Adipose tissue (tissue), 3 donors: Measurements from ENCODE around the gene WDCP. TPM values are rescaled to one million over a fixed set of nuclear protein-coding genes. Genes with fewer than 3 reads are reported as not detected.
"Not testable (repeated sequence)": the region's sequence is repeated elsewhere in the genome, so short reads cannot be mapped to it uniquely, and the experiment has no call there.

ENCODE experiments used
- H3K27ac ChIP-seq: one replicate; pipeline ENCODE4 v1.5.1; 2013; ENCODE audit warnings: low read depth, low read length
- WGBS, 3 donors: extraction: QIAGEN DNeasy Blood & Tissue Kit; methylation state at CpG; one replicate each; pipeline ENCODE4 v1.1.7; 2013; 5-methylcytosine and 5-hydroxymethylcytosine counted together
- polyA plus RNA-seq, 3 donors: library from polyadenylated mRNA; stranded (reverse); fragments of 200-250 nt; gene quantifications; one replicate each; pipeline ENCODE4 v1.2.3, GENCODE V29; 2013
- donor health status: healthy with polysubstance abuse.
- donor health status: Bipolar disorder and iron deficiency.
- donor health status: healthy.

WDCP gene, protein sequence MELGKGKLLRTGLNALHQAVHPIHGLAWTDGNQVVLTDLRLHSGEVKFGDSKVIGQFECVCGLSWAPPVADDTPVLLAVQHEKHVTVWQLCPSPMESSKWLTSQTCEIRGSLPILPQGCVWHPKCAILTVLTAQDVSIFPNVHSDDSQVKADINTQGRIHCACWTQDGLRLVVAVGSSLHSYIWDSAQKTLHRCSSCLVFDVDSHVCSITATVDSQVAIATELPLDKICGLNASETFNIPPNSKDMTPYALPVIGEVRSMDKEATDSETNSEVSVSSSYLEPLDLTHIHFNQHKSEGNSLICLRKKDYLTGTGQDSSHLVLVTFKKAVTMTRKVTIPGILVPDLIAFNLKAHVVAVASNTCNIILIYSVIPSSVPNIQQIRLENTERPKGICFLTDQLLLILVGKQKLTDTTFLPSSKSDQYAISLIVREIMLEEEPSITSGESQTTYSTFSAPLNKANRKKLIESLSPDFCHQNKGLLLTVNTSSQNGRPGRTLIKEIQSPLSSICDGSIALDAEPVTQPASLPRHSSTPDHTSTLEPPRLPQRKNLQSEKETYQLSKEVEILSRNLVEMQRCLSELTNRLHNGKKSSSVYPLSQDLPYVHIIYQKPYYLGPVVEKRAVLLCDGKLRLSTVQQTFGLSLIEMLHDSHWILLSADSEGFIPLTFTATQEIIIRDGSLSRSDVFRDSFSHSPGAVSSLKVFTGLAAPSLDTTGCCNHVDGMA
- 1 to 10 TPM; 1.9 to 2.0 (median 1.9) TPM for polyA plus RNA-seq

DNA sequence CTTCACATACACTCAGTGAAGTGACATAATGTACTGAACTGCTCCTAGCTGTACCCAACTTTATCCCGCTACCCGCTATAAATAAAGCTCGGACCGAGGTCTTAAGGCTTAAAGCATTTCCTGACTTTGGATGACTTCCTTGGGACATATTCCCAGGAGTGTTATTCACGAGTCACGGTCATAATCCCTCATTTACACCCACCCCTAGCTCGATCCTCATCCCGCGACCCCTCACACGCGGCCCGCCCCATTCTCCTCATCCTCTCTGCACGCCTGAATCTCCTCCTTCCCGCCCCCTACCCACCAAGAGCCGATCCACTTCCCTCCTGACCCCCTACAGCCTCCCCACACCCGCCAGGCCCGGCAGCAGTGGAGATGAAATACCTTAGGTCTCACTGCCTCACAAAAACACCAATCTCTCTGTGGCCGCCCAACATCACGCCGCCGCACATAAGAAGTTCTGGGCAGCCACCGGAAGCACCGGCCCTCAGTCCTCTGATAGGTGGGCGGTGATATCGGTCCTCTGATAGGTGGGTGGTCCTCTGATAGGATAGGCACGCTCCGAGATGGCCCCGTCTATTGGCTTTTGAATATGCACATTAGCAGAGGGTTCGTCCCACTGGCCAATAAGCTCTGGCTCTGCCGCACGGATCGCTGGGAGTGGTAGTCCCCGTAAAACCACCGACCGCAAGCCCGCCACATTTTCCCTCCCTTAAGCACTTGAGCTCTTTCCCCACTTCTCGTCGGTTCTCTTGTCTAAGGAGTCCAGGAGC, at the start of gene WDCP:
Gene WDCP, minus strand, starts transcription at position 462 of the 773 bp plus-strand sequence. CDS start 7,897 bp downstream, outside the sequence.
- WGBS, 3 donors = 0 to 1% (median 1%) methylated on average over 38 of the region's 38 CpGs
- no peak within 1 kb of the TSS for H3K27ac ChIP-seq

DNA sequence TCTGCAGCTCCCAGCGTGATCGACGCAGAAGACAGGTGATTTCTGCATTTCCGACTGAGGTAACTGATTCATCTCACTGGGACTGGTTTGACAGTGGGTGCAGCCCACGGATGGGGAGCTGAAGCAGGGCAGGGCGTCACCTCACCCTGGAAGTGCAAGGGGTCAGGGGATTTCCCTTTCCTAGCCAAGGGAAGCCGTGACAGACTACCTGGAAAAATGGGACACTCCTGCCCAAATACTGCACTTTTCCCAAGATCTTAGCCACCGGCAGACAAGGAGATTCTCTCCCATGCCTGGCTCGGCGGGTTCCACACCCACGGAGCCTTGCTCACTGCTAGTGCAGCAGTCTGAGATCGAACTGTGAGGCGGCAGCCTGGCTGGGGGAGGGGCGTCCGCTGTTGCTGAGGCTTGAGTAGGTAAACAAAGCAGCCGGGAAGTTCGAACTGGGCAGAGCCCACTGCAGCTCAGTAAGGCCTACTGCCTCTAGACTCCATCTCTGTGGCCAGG, 48.0 kb upstream of the WDCP start:
- 60 to 86% (median 80%) methylated on average over 17 of the region's 17 CpGs for WGBS, 3 donors
- H3K27ac ChIP-seq = not testable (repeated sequence)

DNA sequence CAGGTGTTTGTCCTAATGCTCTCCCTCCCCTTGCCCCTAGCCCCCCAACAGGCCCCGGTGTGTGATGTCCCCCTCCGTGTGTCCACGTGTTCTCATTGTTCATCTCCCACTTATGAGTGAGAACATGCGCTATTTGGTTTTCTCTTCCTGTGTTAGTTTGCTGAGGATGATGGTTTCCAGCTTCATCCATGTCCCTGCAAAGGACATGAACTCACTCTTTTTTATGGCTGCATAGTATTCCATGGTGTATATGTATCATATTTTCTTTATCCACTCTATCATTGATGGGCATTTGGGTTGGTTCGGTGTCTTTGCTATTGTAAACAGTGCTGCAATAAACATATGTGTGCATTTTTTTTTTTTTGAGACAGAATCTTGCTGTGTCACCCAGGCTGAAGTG, 46.1 kb upstream of the WDCP start:
- H3K27ac ChIP-seq = not testable (repeated sequence)
- 95 to 99% (median 98%) methylated on average over 5 of the region's 5 CpGs for WGBS, 3 donors

DNA sequence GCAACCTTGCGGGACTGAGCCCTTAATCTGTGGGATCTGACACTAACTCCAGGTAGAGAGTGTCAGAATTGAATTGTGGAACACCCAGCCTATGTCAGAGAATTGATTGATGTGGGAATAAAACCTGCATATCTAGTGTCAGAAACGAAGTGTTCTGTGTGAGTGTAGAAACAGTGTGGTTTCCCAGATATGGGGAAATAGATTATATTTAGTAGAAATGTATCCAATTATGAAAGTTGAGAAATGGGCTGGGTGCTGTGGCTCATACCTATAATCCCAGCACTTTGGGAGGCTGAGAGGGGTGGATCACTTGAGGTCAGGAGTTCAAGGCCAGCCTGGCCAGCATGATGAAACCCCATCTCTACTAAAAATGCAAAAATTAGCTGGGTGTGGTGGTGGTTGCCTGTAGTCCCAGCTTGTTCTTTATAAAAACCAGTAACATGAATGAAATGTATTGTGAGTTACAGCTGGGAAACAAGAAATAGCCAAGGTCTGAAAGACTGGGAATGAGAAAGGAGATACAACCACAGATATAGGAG, 41.7 kb upstream of the WDCP start:
- WGBS, 3 donors = 37 to 81% (median 60%) methylated on average over 2 of the region's 2 CpGs
- no peak overlapping the region for H3K27ac ChIP-seq

GRCh38 chr2:24087032-24087431, 39.8 kb upstream of the WDCP start:
- WGBS, 3 donors = 78 to 88% (median 85%) methylated on average over 3 of the region's 3 CpGs
- H3K27ac ChIP-seq = no peak overlapping the region

GRCh38 chr2:24086241-24086640, 39.0 kb upstream of the WDCP start:
- WGBS, 3 donors = 80 to 96% (median 93%) methylated on average over 1 of the region's 1 CpG
- H3K27ac ChIP-seq = no peak overlapping the region

DNA sequence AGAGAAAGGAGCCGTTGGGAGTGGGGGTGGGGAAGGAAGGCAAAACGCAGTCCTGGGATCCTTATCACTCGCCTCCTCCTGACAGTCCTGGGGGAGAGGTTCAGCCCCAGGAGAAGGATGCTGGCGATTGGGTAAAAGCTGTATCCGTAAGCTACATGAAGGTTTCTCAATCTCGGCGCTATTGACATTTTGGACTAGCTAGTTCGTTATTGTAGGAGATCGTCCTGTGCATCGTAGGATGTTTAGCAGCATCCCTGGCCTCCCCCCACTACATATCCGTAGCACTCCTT, 38.0 kb upstream of the WDCP start:
- no peak overlapping the region for H3K27ac ChIP-seq
- WGBS, 3 donors = 6 to 18% (median 17%) methylated on average over 11 of the region's 11 CpGs

DNA sequence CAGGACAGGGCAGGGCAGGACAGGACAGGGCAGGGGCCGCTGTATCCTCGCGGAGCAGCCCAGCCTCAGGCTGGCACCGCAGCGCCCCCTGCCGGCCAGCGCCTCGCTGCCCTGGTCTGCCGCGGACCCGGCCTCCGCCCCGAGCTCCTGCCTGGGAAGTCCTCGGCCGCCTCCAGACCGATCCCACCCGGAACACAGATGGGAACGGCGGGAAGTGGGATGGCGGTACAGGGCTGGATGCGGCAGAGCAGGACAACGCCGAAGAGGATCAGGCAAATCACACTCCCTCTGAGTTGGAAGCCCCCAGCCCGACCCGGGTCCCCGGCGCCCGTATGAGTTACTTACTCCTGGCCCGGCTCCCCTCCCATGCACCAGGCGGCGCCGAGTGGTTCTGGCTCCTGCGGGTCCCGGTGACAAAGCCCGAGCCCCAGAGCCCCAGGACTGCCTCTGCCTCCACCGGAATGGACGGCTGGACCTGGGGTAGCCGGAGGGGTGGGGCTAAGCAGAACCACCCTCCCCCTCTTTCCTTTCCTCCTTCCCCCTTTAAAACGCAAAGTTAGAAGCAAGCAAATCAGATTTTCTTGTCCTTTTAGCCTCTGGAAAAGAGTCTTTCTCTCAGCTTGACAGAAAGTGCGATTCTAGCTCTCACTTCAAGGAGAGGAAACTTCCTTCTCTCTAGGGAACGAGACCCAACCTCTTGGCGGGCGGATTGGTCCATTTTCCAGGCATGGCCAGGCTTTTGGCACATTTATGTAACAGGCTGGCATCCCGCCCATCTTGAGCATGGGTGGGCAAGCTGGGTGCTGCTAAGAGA, 37.4 kb upstream of the WDCP start, which contains the start of gene TP53I3:
Gene TP53I3, minus strand, starts transcription at position 449 of the 814 bp plus-strand sequence. CDS start 508 bp downstream, outside the sequence.
- WGBS, 3 donors = 0 to 1% (median 1%) methylated on average over 41 to 44 of the region's 44 CpGs
- H3K27ac ChIP-seq = peak within 1 kb of the TSS; percentile 47

DNA sequence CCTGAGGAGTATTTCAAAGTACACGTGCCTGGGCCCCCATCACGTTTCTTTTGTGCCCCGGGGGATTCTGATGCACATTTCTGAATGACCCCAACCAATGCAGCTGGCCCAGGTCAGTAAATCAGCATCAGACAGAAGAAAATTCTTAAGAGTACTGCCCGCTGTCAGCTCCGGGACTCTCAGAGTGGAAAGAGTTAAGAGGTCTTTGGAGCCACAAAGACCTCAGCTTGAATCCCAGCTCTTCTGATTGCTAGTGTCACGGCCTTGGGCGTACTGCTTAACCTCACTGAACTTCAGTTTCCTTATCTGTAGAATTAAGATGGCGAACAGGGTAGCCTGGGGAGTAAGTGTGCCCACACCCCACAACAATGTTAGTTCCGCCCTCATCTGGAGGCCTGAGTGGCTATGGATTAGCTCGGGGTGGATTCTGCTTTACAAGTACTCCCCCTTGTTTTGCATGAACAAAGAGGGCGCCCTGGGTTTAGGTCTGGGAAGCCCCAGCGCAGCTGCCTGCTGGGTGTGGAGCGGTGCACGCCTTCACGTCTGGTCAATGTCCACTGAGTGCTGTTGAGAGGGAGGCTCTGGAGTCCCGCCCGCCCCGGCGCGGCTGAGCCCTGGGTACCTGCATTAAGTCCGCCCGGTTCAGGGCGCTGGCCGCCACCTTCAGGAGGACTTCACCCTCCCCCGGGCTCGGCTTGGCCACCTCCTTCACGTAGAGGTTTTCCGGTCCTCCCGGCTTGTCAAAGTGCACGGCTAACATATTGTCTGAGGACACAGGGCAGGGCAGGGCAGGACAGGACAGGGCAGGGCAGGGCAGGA, 36.6 kb upstream of the WDCP start:
- 5 to 9% (median 8%) methylated on average over 30 of the region's 30 CpGs for WGBS, 3 donors
- H3K27ac ChIP-seq = peak overlapping the region; percentile 30

- H3K27ac ChIP-seq = no peak overlapping the region
- WGBS, 3 donors = 79 to 85% (median 82%) methylated on average over 8 of the region's 8 CpGs
Measured at GRCh38 chr2:24082787-24083566, 35.8 kb upstream of the WDCP start.

GRCh38 chr2:24080701-24081100, 33.5 kb upstream of the WDCP start:
- 59 to 76% (median 66%) methylated on average over 2 of the region's 2 CpGs for WGBS, 3 donors
- H3K27ac ChIP-seq = no peak overlapping the region

DNA sequence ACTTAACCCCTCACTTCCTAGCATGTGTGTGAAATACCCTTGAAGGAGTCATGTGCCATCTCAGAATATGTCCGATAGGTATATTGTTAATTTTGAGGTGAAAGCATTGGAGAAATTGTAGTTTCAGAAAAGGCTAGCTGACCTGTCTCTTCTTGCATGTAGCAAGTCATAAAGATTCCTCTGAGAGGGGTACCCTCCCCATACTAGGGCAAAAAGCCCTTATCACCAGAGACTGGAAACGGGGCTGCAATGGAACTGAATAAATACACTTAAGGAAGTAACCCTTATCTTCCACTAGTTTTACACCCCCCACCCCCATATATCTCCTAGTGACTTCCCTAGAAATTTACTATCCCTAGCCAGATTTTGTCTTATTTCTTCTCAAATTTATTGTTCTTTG, 30.7 kb upstream of the WDCP start:
- no peak overlapping the region for H3K27ac ChIP-seq
- WGBS, 3 donors = 39 to 76% (median 65%) methylated on average over 2 of the region's 2 CpGs

DNA sequence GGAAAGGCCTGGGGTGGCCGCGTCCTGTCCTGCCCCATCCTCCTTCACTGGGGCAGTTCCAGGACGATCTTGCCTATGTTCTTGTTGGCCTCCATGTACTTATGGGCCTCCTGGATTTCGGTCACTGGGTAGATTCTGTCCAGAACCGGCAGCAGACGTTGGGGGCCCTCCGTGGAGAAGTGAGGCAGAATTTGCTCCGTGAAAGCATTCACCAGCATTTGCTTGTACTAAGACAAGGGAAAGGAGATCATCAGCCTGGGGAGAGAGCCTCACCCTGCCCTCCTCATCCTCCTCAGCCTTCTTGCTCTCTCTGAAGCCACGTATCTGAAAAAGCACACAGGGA, 30.3 kb upstream of the WDCP start:
- no peak overlapping the region for H3K27ac ChIP-seq
- 6 to 14% (median 6%) methylated on average over 9 of the region's 9 CpGs for WGBS, 3 donors

DNA sequence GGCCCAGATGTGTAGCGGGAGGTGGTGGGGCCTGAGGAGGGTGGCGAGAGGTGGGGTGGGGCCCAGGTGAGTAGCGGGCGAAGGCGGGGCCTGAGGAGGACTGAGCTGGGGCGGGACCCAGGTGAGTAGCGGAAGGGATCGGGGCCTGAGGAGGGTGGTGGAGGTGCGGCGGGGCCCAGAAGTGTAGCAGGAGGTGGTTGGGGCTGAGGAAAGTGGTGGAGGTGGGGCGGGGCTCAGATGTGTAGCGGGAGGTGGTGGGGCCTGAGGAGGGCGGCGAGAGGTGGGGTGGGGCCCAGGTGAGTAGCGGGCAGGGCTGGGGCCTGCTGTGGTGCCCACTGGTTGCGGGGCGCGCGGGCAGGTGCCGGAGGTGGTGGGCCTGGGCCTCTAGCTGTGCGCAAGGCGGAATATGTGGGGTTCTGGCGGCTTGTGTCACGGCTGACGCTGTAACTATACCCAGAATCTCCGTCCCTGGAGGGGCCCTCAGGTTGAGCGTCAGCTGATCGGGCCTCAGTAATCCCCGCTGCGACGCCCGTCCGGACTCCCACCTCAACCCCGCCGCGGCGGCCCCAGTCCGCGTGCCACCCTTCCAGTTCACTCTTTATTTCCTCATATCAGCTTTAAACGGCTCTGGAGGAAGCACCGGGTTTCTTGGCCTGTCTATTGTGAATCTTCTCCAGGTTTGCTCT, 29.8 kb upstream of the WDCP start:
- WGBS, 3 donors = 0 to 5% (median 2%) methylated on average over 40 to 41 of the region's 41 CpGs

GRCh38 chr2:24075915-24076848, 29.0 kb upstream of the WDCP start, which contains the start of gene SF3B6:
Gene SF3B6, minus strand, starts transcription at chr2:24076326. Its CDS starts 97 bp downstream, at chr2:24076229.
- whole genome bisulfite sequencing, 3 donors = 1% methylated on average over 59 to 64 of the region's 64 CpGs
- peak within 1 kb of the TSS; percentile 74 for H3K27ac ChIP-seq

More for the DNA sequence above, 29.8 kb upstream of the WDCP start:
- peak overlapping the region; percentile 49 for H3K27ac ChIP-seq
